HL-60/S4 (cell line): Measurements from ENCODE around the gene GCHFR.

ENCODE experiments used
- in situ Hi-C: fragments of 300-500 bp; cut with MboI; formaldehyde crosslinking; loops from 2 replicates; pipeline ENCODE4 v1.14.3; 2022; ENCODE audit warnings: low sequenced_read_pairs

The GCHFR gene

DNA sequence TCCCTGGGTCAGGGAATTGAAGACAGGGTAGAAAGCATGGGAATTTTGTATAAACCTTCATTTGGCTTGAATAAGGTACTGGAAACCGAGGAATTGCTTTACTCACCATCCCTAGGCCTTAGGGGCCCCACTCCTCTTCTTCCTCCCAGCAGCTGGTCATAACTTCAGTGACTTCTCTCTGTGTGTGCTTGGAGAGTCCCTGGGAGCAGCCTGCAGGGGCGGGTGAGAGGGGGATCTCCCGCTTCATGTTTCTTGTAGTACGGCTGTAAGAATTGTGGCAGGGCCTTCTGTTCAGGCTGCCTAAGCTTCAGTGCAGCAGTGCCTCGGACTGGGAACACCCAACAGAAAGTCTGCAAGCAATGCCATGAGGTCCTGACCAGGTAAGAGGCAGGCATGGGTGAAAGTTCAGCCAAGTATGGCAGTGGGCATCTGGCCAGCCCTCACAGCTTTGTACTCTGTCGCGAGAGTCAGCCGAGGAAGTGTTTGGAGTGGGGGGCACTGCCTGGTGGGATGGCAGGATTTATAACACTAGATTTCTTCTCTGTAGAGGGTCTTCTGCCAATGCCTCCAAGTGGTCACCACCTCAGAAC lies 45.1 kb downstream of the GCHFR start:
- in situ Hi-C loops, result no loop called here

DNA sequence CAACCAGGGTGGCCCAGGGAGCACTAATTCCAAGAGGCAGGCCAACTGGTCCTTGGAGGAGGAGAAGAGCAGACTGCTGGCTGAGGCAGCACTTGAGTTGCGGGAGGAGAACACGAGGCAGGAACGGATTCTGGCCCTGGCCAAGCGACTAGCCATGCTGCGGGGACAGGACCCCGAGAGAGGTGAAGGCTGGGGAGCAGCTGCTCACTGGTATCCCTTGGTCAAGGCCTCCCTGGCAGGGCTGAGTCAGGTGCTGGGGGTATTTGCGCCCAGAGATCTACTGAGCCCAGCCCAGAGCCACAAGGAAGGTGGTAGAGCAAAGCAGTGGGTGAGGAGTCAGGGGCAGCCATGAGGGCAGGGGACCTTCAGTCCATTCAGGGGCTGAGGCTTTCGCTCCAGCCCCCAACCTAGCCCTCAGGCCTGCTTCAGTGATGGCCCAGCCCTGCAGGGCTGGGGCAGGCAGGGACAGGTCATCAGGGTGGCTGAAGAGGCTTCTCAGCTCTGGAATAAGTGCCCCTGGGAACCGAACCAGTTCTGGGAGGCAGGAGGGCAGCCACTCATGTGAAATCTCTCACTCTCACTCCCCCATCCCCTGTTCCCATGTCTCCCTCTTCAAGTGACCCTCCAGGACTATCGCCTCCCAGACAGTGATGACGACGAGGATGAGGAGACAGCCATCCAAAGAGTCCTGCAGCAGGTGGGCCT lies 49.0 kb downstream of the GCHFR start:
- in situ Hi-C loops, result no loop called here

GRCh38 chr15:40815042-40815698 lies 51.3 kb downstream of the GCHFR start:
- in situ Hi-C loops, result no loop called here
